Measurements from ENCODE around the gene INHBC.

Gene INHBC

DNA sequence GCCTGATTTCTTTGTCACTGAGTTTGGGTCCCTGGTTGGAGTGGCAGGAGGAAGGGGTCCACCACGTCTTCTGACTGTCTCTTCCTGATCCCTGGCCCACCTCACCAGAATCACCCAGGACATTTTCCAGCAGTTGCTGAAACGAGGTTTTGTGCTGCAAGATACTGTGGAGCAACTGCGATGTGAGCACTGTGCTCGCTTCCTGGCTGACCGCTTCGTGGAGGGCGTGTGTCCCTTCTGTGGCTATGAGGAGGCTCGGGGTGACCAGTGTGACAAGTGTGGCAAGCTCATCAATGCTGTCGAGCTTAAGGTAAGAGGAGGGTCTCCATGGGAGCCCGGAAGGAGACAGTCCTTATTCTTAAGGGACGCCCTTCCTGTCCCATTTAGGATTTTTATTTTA, 65.6 kb downstream of the INHBC start:
- DNase-seq (ENCODE audit: low read depth, low spot score): no peak

More for the DNA sequence above, 65.6 kb downstream of the INHBC start:
- H3K27ac ChIP-seq: no peak overlapping the region

Measured in epithelial cell of prostate (primary cell).